ENCODE results near the gene CHURC1. TPM values are rescaled to one million over a fixed set of nuclear protein-coding genes. Genes with fewer than 3 reads are reported as not detected.

The CHURC1 gene
- total and polyA plus RNA-seq, 2 of the 8 experiments (the other 6 are each of a cell fraction or from before 2014, with no cell fraction given): 50.2 to 59.3 TPM

- Histone ChIP-seq H3K9me3 (ENCODE audit: insufficient read depth in 2 of 2, low read depth in 1 of 2, low read length in 1 of 2) (no peaks in the 10 kb centered on the region), H2BK120ac (replicated peaks; ENCODE audit: low read depth, low read length) (no peak overlapping the region), H4K91ac (replicated peaks; ENCODE audit: insufficient read length, low read length) (peak overlapping the region; percentile 57), H3K4me1 (replicated peaks in 1 of 4; ENCODE audit: control insufficient read depth in 3 of 4, insufficient read depth in 4 of 4, low read length in 3 of 4) (peaks cover 0 to 28% (median 18%) of the 10 kb centered on the region in 4 experiments; a peak in 6 of 7 replicates), H3K79me1 (ENCODE audit: low read depth, low read length) (peaks cover 8% of the 10 kb centered on the region), H3K23ac (ENCODE audit: insufficient read length) (no peak overlapping the region), H3K14ac (ENCODE audit: insufficient read length) (no peak overlapping the region), H2BK15ac (ENCODE audit: low read length) (0 out of 2 replicates have a peak overlapping the region, but pooled peaks have one; percentile 85), H3K79me2 (ENCODE audit: control insufficient read depth in 1 of 2, insufficient read depth in 2 of 2, low read length in 2 of 2) (peaks cover 0 to 12% of the 10 kb centered on the region in 2 experiments; a peak in 1 of 4 replicates), H4K5ac (ENCODE audit: insufficient read length, low read depth, low read length) (no peak overlapping the region), H3K4me2 (ENCODE audit: insufficient read depth in 1 of 2, low read depth in 2 of 2, low read length in 2 of 2) (peak overlapping the region in 1 of 2 experiments; percentile 85; a peak in 1 of 4 replicates), H2BK20ac (ENCODE audit: low read length) (peak overlapping the region; percentile 77; the same call in 1 of the 2 replicates), H3K18ac (ENCODE audit: extremely low read depth, low read length) (0 out of 2 replicates have a peak overlapping the region, but pooled peaks have one; percentile 13), H4K20me1 (replicated peaks in 1 of 2; ENCODE audit: control insufficient read depth in 1 of 2, insufficient read depth in 2 of 2, low read length in 2 of 2) (peaks cover 0 to 2% of the 10 kb centered on the region in 2 experiments), H3K56ac (replicated peaks; ENCODE audit: insufficient read length, low read depth, low read length) (no peak overlapping the region), H2BK5ac (ENCODE audit: low read depth, low read length) (no peak overlapping the region), H4K8ac (ENCODE audit: extremely low read depth, insufficient read depth, low read length) (no peak overlapping the region), H3K27me3 (replicated peaks in 1 of 4; ENCODE audit: control insufficient read depth in 3 of 4, extremely low read depth in 1 of 4, insufficient read depth in 3 of 4, low read length in 3 of 4) (peaks cover 0 to 21% (median 8%) of the 10 kb centered on the region in 4 experiments; a peak in 4 of 7 replicates), H3K4ac (replicated peaks; ENCODE audit: insufficient read length, low read depth, low read length) (no peak overlapping the region), H3K9ac (replicated peaks in 1 of 4; ENCODE audit: extremely low read depth in 1 of 4, low read depth in 3 of 4, low read length in 3 of 4) (no peak overlapping the region), H3K27ac (ENCODE audit: low read depth, low read length) (no peak overlapping the region), H3K4me3 (ENCODE audit: extremely low read depth in 1 of 4, insufficient read depth in 2 of 4, low read depth in 3 of 4, low read length in 4 of 4) (no peak overlapping the region), H2AK5ac (ENCODE audit: low read depth, low read length) (peak overlapping the region; percentile 88; the same call in 1 of the 2 replicates), H3K36me3 (ENCODE audit: control insufficient read depth in 2 of 4, insufficient read depth in 4 of 4, low read length in 3 of 4) (no peaks in the 10 kb centered on the region), H2AFZ (ENCODE audit: low read length) (no peak overlapping the region), H3K23me2 (ENCODE audit: low read depth, low read length) (no peaks in the 10 kb centered on the region; the same call in 1 of the 2 replicates), H2BK12ac (ENCODE audit: low read depth, low read length) (peak overlapping the region; percentile 82; the same call in 1 of the 2 replicates)
- FAIRE-seq (no peak), DNase-seq (ENCODE audit: low read depth in 1 of 2, low spot score in 2 of 2) (no peak)
- POLR2A ChIA-PET (ENCODE audit: partially characterized antibody): interaction anchor here (1.0 to 2.9 kb wide), 7 partner anchors 10 to 24 kb away, joined by 3 to 14 read pairs (median 6); no protein-coding TSS in a partner anchor
- CTCF ChIA-PET (ENCODE audit: partially characterized antibody): interaction anchor here (1.1 to 4.1 kb wide), 7 partner anchors 12 to 78 kb away, joined by 4 to 45 read pairs (median 9); partner anchors contain the start of gene FNTB
- 96% methylated on average over 3 of the region's 3 CpGs; no CpG with 5 or more reads in 1 of the 2 experiments for WGBS, 2 experiments (ENCODE audit: extremely low coverage in 1 of 2, insufficient coverage in 1 of 2, insufficient read length in 1 of 2, insufficient replicate concordance in 2 of 2, low coverage in 1 of 2, low lambda C conversion rate in 2 of 2, missing lambda C conversion rate in 1 of 2)
- TF ChIP-seq SIN3A (conservative IDR thresholded peaks at IDR 0.05 in 1 of 2, IDR thresholded peaks at IDR 0.05 in 1 of 2; ENCODE audit: low read depth in 1 of 2, low read length in 2 of 2): no peak
Observed at GRCh38 chr14:64970041-64970440, 55.8 kb downstream of the CHURC1 start.
